Vagina (tissue), 2 donors: Measurements from ENCODE around the gene PPP1CA.

ENCODE experiments used
- POLR2A ChIP-seq, 2 donors: fragments of 450-650 bp; IDR thresholded peaks; one replicate each; pipeline ENCODE4 v1.6.1; 2017; ENCODE audit warnings: antibody characterized with exemption in 2 of 2, mild to moderate bottlenecking in 2 of 2, moderate library complexity in 2 of 2
- TF ChIP-seq, protein P1 (sequence below), 3 experiments: fragments of 450-650 bp in 2 of 3; fragments of 200-600 bp in 1 of 3; sonication (generic) in 1 of 3; IDR thresholded peaks; one replicate each; pipeline ENCODE4 v1.5.1; 2017 to 2019; ENCODE audit warnings: antibody characterized with exemption in 3 of 3, mild to moderate bottlenecking in 2 of 3, moderate library complexity in 2 of 3

DNA sequence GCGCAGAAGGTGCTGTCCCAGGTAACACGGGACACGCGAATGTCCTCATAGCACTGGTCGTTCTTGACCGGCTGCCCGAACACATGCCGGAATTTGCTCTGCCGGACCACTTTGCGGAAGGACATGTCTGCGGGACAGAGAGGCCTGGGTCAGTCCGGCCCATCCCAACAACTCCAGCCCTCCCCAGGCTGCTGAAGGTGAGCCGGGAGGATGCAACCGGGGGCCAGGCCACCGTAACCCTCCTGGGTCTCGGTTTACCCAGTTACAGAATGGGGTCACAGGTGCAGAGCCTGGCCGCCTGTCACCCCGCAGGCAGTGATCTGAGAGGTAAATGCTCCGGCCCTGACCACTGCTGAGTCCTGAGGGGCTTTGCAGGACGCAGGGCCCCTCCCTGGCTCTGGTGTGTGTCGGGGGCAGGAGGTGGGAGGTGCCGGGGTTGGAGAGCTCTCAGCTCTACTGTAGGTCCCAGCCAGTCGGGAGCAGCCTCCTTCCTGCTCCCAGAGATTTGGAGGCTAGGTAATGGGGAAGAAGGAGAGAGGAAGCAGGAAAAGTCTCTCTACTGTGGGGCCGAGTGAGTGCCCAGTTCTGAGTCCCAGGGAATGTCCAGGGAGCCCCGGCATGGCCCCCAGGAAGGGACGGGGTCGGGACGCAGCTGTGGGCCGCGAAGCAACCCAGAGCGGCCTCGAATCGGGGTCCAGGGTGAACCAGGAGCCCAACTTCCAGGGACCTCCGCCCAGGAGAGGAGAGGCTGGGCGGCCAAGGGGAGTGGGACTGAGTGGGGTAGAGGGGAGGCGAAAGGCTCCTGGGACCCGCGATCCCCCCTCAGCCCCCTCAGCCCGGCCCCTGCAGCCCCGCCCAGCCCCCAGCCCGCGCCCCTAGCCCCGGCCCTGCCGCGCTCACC lies 41.1 kb upstream of the PPP1CA start:
- TF ChIP-seq, protein P1, sequence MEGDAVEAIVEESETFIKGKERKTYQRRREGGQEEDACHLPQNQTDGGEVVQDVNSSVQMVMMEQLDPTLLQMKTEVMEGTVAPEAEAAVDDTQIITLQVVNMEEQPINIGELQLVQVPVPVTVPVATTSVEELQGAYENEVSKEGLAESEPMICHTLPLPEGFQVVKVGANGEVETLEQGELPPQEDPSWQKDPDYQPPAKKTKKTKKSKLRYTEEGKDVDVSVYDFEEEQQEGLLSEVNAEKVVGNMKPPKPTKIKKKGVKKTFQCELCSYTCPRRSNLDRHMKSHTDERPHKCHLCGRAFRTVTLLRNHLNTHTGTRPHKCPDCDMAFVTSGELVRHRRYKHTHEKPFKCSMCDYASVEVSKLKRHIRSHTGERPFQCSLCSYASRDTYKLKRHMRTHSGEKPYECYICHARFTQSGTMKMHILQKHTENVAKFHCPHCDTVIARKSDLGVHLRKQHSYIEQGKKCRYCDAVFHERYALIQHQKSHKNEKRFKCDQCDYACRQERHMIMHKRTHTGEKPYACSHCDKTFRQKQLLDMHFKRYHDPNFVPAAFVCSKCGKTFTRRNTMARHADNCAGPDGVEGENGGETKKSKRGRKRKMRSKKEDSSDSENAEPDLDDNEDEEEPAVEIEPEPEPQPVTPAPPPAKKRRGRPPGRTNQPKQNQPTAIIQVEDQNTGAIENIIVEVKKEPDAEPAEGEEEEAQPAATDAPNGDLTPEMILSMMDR (IDR thresholded peaks at IDR 0.05): no peak
- TF ChIP-seq POLR2A (IDR thresholded peaks at IDR 0.05): no peak
